NT2/D1 (cell line): ENCODE data around the gene KCNQ1.

Source experiments
- YY1 ChIP-seq: IDR thresholded peaks from 2 replicates; pipeline ENCODE4 v1.6.1; 2011; ENCODE audit not compliant: insufficient read length, insufficient read depth
- ZNF274 ChIP-seq: IDR thresholded peaks from 2 replicates; pipeline ENCODE4 v1.6.1; 2011; ENCODE audit warnings: mild to moderate bottlenecking, low read depth, low read length

GRCh38 chr11:2777871-2778629, 333.2 kb downstream of the KCNQ1 start:
- TF ChIP-seq ZNF274 (no peak), YY1 (no peak)
